IMR-90 (cell line): Measurements from ENCODE around the gene B3GLCT. TPM values are rescaled to one million over a fixed set of nuclear protein-coding genes. Genes with fewer than 3 reads are reported as not detected.

Experiments
- ATAC-seq: fragments of 200-7000 bp; cut with Tn5 transposase; 2 replicates; pipeline ENCODE4 v1.9.1; 2020; ENCODE audit warnings: low read depth, mild to moderate bottlenecking, moderate library complexity
- BruUV-seq: library from RNA; stranded (reverse); fragments of 400-500 nt; replicated peaks from 2 replicates; lab custom pipeline; 2021; lab: Mats Ljungman, UMichigan
- CTCF ChIA-PET: fragments of 300-600 bp; formaldehyde crosslinking; extraction: SDS; loops from one replicate; lab custom pipeline; 2021; ENCODE audit warnings: antibody characterized with exemption; lab: Yijun Ruan, JAX
- POLR2A ChIA-PET: fragments of 300-600 bp; sonication (Branson Sonifier 250); formaldehyde crosslinking; loops from one replicate; lab custom pipeline; 2022; ENCODE audit warnings: antibody characterized with exemption; ENCODE audit not compliant: unreplicated experiment; lab: Charles Lee
- DNase-seq: peaks from one replicate; pipeline ENCODE4 v3.0.0; 2013
- H2AFZ ChIP-seq: replicated peaks from 2 replicates; pipeline ENCODE3; 2013; ENCODE audit warnings: low read length, mild to moderate bottlenecking; ENCODE audit not compliant: poor library complexity
- H2AK5ac ChIP-seq: 2 replicates; pipeline ENCODE4 v1.6.1; 2013; ENCODE audit warnings: low read depth, low read length, inconsistent platforms
- H2AK9ac ChIP-seq: replicated peaks from 2 replicates; pipeline ENCODE3; 2013; ENCODE audit warnings: mild to moderate bottlenecking, low read depth, low read length, moderate library complexity; ENCODE audit not compliant: poor library complexity
- H2BK120ac ChIP-seq: 2 replicates; pipeline ENCODE4 v1.6.1; 2013; ENCODE audit warnings: low read depth, low read length, inconsistent platforms
- H2BK15ac ChIP-seq: 3 replicates; pipeline ENCODE4 v1.6.1; 2013; ENCODE audit warnings: low read depth, low read length, inconsistent platforms
- H2BK20ac ChIP-seq: 2 replicates; pipeline ENCODE4 v1.6.1; 2013; ENCODE audit warnings: low read depth, mild to moderate bottlenecking, inconsistent platforms, low read length, moderate library complexity
- H2BK5ac ChIP-seq: 2 replicates; pipeline ENCODE4 v1.6.1; 2013; ENCODE audit warnings: mild to moderate bottlenecking, low read depth, low read length, inconsistent platforms; ENCODE audit not compliant: poor library complexity, severe bottlenecking
- H3K14ac ChIP-seq: replicated peaks from 2 replicates; pipeline ENCODE4 v1.6.1; 2013; ENCODE audit warnings: low read depth, low read length, inconsistent platforms
- H3K18ac ChIP-seq: 2 replicates; pipeline ENCODE4 v1.6.1; 2013; ENCODE audit warnings: low read depth, low read length, control low read depth
- H3K23ac ChIP-seq: 2 replicates; pipeline ENCODE4 v1.6.1; 2013; ENCODE audit warnings: low read depth, low read length, inconsistent platforms
- H3K27ac ChIP-seq: 2 replicates; pipeline ENCODE4 v1.5.1; 2013; ENCODE audit warnings: mild to moderate bottlenecking, control low read depth, low read length; ENCODE audit not compliant: insufficient read depth
- H3K27me3 ChIP-seq: 2 replicates; pipeline ENCODE4 v1.6.1; 2013; ENCODE audit warnings: low read length; ENCODE audit not compliant: control insufficient read depth, insufficient read depth
- H3K36me3 ChIP-seq: 2 replicates; pipeline ENCODE4 v1.6.1; 2013; ENCODE audit warnings: low read length, mixed read lengths; ENCODE audit not compliant: control insufficient read depth, insufficient read depth
- H3K4ac ChIP-seq: 2 replicates; pipeline ENCODE4 v1.6.1; 2013; ENCODE audit warnings: low read depth, low read length, inconsistent platforms
- H3K4me1 ChIP-seq: 2 replicates; pipeline ENCODE4 v1.6.1; 2013; ENCODE audit warnings: low read length, mixed read lengths; ENCODE audit not compliant: control insufficient read depth, insufficient read depth
- H3K4me2 ChIP-seq: 2 replicates; pipeline ENCODE4 v1.6.1; 2013; ENCODE audit warnings: low read depth, mild to moderate bottlenecking, control low read depth, low read length, moderate library complexity
- H3K4me3 ChIP-seq: 2 replicates; pipeline ENCODE4 v1.5.1; 2013; ENCODE audit warnings: low read depth, mild to moderate bottlenecking, control low read depth, low read length, moderate library complexity; ENCODE audit not compliant: insufficient read depth
- H3K56ac ChIP-seq: 2 replicates; pipeline ENCODE4 v1.6.1; 2013; ENCODE audit warnings: low read length, inconsistent platforms; ENCODE audit not compliant: insufficient read depth; ENCODE audit errors: extremely low read depth
- H3K79me1 ChIP-seq, 2 experiments: 2 replicates each; pipeline ENCODE4 v1.6.1; 2013; ENCODE audit warnings: low read length in 2 of 2, inconsistent platforms in 1 of 2, low read depth in 1 of 2
- H3K9ac ChIP-seq: 2 replicates; pipeline ENCODE4 v1.6.1; 2013; ENCODE audit warnings: low read depth, low read length, control low read depth
- H3K9me1 ChIP-seq: 2 replicates; pipeline ENCODE4 v1.6.1; 2013; ENCODE audit warnings: low read length, inconsistent platforms; ENCODE audit not compliant: insufficient read depth
- H3K9me3 ChIP-seq: 2 replicates; pipeline ENCODE4 v1.6.1; 2013; ENCODE audit warnings: low read length; ENCODE audit not compliant: control insufficient read depth, insufficient read depth
- H4K20me1 ChIP-seq: 2 replicates; pipeline ENCODE4 v1.6.1; 2013; ENCODE audit warnings: low read length, inconsistent platforms; ENCODE audit not compliant: insufficient read depth
- H4K5ac ChIP-seq: 2 replicates; pipeline ENCODE4 v1.6.1; 2013; ENCODE audit warnings: mild to moderate bottlenecking, low read depth, low read length, control low read depth
- H4K8ac ChIP-seq, 2 experiments: 2 replicates each; pipeline ENCODE4 v1.6.1; 2013; ENCODE audit warnings: low read depth in 2 of 2, low read length in 2 of 2, control low read depth in 1 of 2, inconsistent platforms in 1 of 2
- H4K91ac ChIP-seq: 2 replicates; pipeline ENCODE4 v1.6.1; 2013; ENCODE audit warnings: low read depth, low read length, inconsistent platforms; ENCODE audit not compliant: insufficient read depth
- BHLHE40 ChIP-seq: fragments of 150-350 bp; IDR thresholded peaks from 2 replicates; pipeline ENCODE4 v1.6.1; 2016; ENCODE audit warnings: mild to moderate bottlenecking, low read depth, low read length
- CTCF ChIP-seq: conservative IDR thresholded peaks from 2 replicates; pipeline ENCODE4 v1.5.1; 2012; ENCODE audit warnings: mild to moderate bottlenecking, low read depth, low read length, improper control_type of control experiment
- MAFK ChIP-seq: IDR thresholded peaks from 2 replicates; pipeline ENCODE4 v1.6.1; 2012; ENCODE audit warnings: low read depth, low read length, improper control_type of control experiment
- MAZ ChIP-seq: IDR thresholded peaks from 2 replicates; pipeline ENCODE4 v1.6.1; 2012; ENCODE audit warnings: low read depth, mild to moderate bottlenecking, low read length, improper control_type of control experiment, moderate library complexity, borderline replicate concordance
- NFE2L2 ChIP-seq: fragments of 150-350 bp; IDR thresholded peaks from 2 replicates; pipeline ENCODE4 v1.6.1; 2016; ENCODE audit warnings: low read depth, mild to moderate bottlenecking, low read length
- POLR2A ChIP-seq: IDR thresholded peaks from 2 replicates; pipeline ENCODE4 v1.6.1; 2012; ENCODE audit warnings: mild to moderate bottlenecking, low read depth, low read length
- RAD21 ChIP-seq: IDR thresholded peaks from 2 replicates; pipeline ENCODE4 v1.6.1; 2012; ENCODE audit warnings: low read length, improper control_type of control experiment
- RCOR1 ChIP-seq: IDR thresholded peaks from 2 replicates; pipeline ENCODE4 v1.6.1; 2012; ENCODE audit warnings: mild to moderate bottlenecking, low read length, improper control_type of control experiment; ENCODE audit not compliant: insufficient replicate concordance
- RFX5 ChIP-seq: IDR thresholded peaks from 2 replicates; pipeline ENCODE4 v1.8.0; 2012; ENCODE audit warnings: low read depth, mild to moderate bottlenecking, low read length, moderate library complexity
- USF2 ChIP-seq: fragments of 150-350 bp; IDR thresholded peaks from 2 replicates; pipeline ENCODE4 v1.6.1; 2017; ENCODE audit warnings: mild to moderate bottlenecking, antibody characterized with exemption, low read length, low read depth
- WGBS, 2 experiments: methylation state at CpG; one replicate each; pipeline versions ENCODE4 v1.1.5 to v1.1.7; 2013; ENCODE audit warnings: missing lambda C conversion rate in 2 of 2; ENCODE audit not compliant: insufficient read length in 1 of 2; ENCODE audit errors: extremely low coverage in 2 of 2; 5-methylcytosine and 5-hydroxymethylcytosine counted together
- dilution Hi-C: fragments of 300-500 bp; cut with HindIII; formaldehyde crosslinking; loops from one replicate; pipeline ENCODE4 v1.14.3; 2018; ENCODE audit warnings: low sequenced_read_pairs; ENCODE audit not compliant: unreplicated experiment
- in situ Hi-C: fragments of 300-500 bp; cut with MboI; formaldehyde crosslinking; loops from 3 replicates; pipeline ENCODE4 v1.14.3; 2019; ENCODE audit warnings: low sequenced_read_pairs, inconsistent platforms, mixed read lengths
- intact Hi-C: fragments of 100-400 bp; cut with micrococcal nuclease; formaldehyde crosslinking; loops from 2 replicates; pipeline ENCODE4 v1.10.0; 2022
- polyA plus RNA-seq, 3 experiments: library from polyadenylated mRNA; depleted of rRNA; stranded (reverse); fragments of >200 nt; gene quantifications; 2 replicates each; pipeline ENCODE4 v1.2.3, GENCODE V29; 2012; ENCODE audit warnings: low replicate concordance in 1 of 3
- total RNA-seq: library from RNA; depleted of rRNA; stranded (reverse); fragments of >200 nt; gene quantifications from 2 replicates; pipeline ENCODE4 v1.2.3, GENCODE V29; 2012

The B3GLCT gene
- total and polyA plus RNA-seq, 2 of the 4 experiments (the other 2 are of a cell fraction): 2.0 to 4.5 TPM

DNA sequence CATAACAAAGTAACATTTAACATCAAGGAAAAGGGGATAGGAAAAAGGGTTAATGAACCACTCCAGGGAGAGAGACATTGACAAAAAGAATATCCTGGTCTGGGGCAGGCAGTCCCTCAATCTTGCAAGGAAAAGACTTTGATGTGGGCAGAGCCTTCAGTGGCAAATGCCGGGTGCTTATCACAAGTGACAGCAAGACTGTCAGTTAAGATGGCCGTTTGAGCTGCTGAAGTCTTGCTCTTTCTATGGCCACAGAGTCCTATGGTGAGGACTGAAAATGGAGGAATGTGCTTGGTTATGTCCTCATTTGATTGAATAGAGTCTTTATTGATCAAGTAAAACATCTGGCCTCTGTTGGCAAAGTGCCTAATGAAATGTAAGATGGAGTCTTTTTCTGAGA is 112.1 kb downstream of the B3GLCT start:
- Histone ChIP-seq H2AK9ac (no peak overlapping the region), H4K8ac (no peak overlapping the region)

More for the DNA sequence above, 112.1 kb downstream of the B3GLCT start:
- Histone ChIP-seq H3K79me1 (no peaks in the 10 kb centered on the region), H3K9ac (no peak overlapping the region), H3K23ac (no peak overlapping the region), H2BK120ac (no peak overlapping the region), H3K18ac (no peak overlapping the region), H3K36me3 (no peaks in the 10 kb centered on the region), H2BK15ac (no peak overlapping the region), H2BK5ac (no peak overlapping the region), H4K5ac (no peak overlapping the region), H3K4me3 (no peak overlapping the region), H4K20me1 (no peaks in the 10 kb centered on the region), H3K4ac (no peak overlapping the region), H3K56ac (no peak overlapping the region), H3K27me3 (no peaks in the 10 kb centered on the region), H3K4me1 (no peaks in the 10 kb centered on the region), H4K91ac (no peak overlapping the region), H3K9me1 (no peaks in the 10 kb centered on the region), H3K14ac (no peak overlapping the region), H2AK5ac (no peak overlapping the region), H3K9me3 (peaks cover 5% of the 10 kb centered on the region), H2AFZ (no peak overlapping the region), H2BK20ac (no peak overlapping the region), H3K27ac (no peak overlapping the region), H3K4me2 (no peak overlapping the region)
- no peak for DNase-seq
- POLR2A ChIA-PET: no interaction called here
- CTCF ChIA-PET: no interaction called here
- no TSS peak for BruUV-seq
- TF ChIP-seq MAZ (no peak), RAD21 (no peak), RCOR1 (no peak), USF2 (no peak), NFE2L2 (no peak), MAFK (no peak), POLR2A (no peak), BHLHE40 (no peak), CTCF (no peak), RFX5 (no peak)
- dilution Hi-C loops: no loop called here
- intact Hi-C loops: no loop called here
- no peak for ATAC-seq
- WGBS, 2 experiments: 0% methylated on average over 2 of the region's 2 CpGs; no CpG with 5 or more reads in 1 of the 2 experiments
- in situ Hi-C loops: no loop called here
